B cell (primary cell): ENCODE measurements around the gene BAZ2B. TPM values are rescaled to one million over a fixed set of nuclear protein-coding genes. Genes with fewer than 3 reads are reported as not detected.

Experiments used
- ATAC-seq: fragments of 200-7000 bp; cut with Tn5 transposase; one replicate; pipeline ENCODE4 v1.10.0; 2021; ENCODE audit warnings: low read depth, mild to moderate bottlenecking, moderate number of reproducible peaks, moderate library complexity
- CTCF ChIA-PET: fragments of 350-600 bp; sonication (Branson Sonifier 250); formaldehyde crosslinking; loops from one replicate; lab custom pipeline; 2021; ENCODE audit warnings: antibody characterized with exemption, inconsistent platforms; lab: Charles Lee
- POLR2A ChIA-PET: fragments of 350-600 bp; sonication (Branson Sonifier 250); formaldehyde crosslinking; loops from one replicate; lab custom pipeline; 2021; ENCODE audit warnings: antibody characterized with exemption; lab: Charles Lee
- DNase-seq: peaks from one replicate; pipeline ENCODE4 v3.0.0; 2013
- H2AFZ ChIP-seq: 2 replicates; pipeline ENCODE4 v1.6.1; 2012; ENCODE audit warnings: mild to moderate bottlenecking, low read depth, low read length; ENCODE audit not compliant: insufficient read depth, poor library complexity, severe bottlenecking
- H3K27ac ChIP-seq, 2 donors: 1 replicate in 1 of 2; 2 replicates in 1 of 2; pipeline ENCODE4 v1.5.1; 2012 to 2013; ENCODE audit warnings: low read length in 2 of 2, mild to moderate bottlenecking in 2 of 2, moderate library complexity in 1 of 2
- H3K27me3 ChIP-seq, 4 experiments: fragments of 200-600 bp in 1 of 4; sonication (generic) in 1 of 4; replicated peaks in 1 of 4; 1 replicate in 2 of 4; 2 replicates in 2 of 4; pipeline versions ENCODE4 v1.6.1 to v1.7.0; 2013 to 2016; ENCODE audit warnings: low read length in 3 of 4, mild to moderate bottlenecking in 2 of 4, mixed read lengths in 1 of 4, moderate library complexity in 1 of 4; ENCODE audit not compliant: insufficient read depth in 4 of 4, control insufficient read depth in 3 of 4; ENCODE audit errors: control extremely low read depth in 1 of 4
- H3K36me3 ChIP-seq, 2 experiments: replicated peaks in 1 of 2; 1 replicate in 1 of 2; 2 replicates in 1 of 2; pipeline versions ENCODE4 v1.6.1 to v1.7.1; 2013; ENCODE audit warnings: low read length in 1 of 2; ENCODE audit not compliant: insufficient read depth in 2 of 2, control insufficient read depth in 1 of 2; ENCODE audit errors: control extremely low read depth in 1 of 2, extremely low read depth in 1 of 2
- H3K4me1 ChIP-seq, 2 donors: fragments of 200-600 bp in 1 of 2; sonication (generic) in 1 of 2; 1 replicate in 1 of 2; 2 replicates in 1 of 2; pipeline versions ENCODE4 v1.5.1 to v1.6.1; 2013 to 2017; ENCODE audit warnings: low read length in 2 of 2; ENCODE audit not compliant: control insufficient read depth in 2 of 2, insufficient read depth in 2 of 2
- H3K4me2 ChIP-seq: replicated peaks from 2 replicates; pipeline ENCODE3; 2012; ENCODE audit warnings: mild to moderate bottlenecking, low read depth, low read length; ENCODE audit not compliant: poor library complexity, severe bottlenecking
- H3K4me3 ChIP-seq, 5 experiments: fragments of 200-600 bp in 1 of 5; sonication (generic) in 1 of 5; 1 replicate in 3 of 5; 2 replicates in 2 of 5; pipeline versions ENCODE4 v1.5.1 to v1.7.0; 2011 to 2016; ENCODE audit warnings: low read length in 4 of 5, mild to moderate bottlenecking in 4 of 5, low read depth in 2 of 5, control low read depth in 1 of 5, moderate library complexity in 1 of 5; ENCODE audit not compliant: insufficient read depth in 1 of 5; ENCODE audit errors: control extremely low read depth in 1 of 5, extremely low read depth in 1 of 5
- H3K79me2 ChIP-seq: fragments of 200-600 bp; sonication (generic); one replicate; pipeline ENCODE4 v1.6.0; 2016; ENCODE audit warnings: low read length; ENCODE audit not compliant: control insufficient read depth, insufficient read depth
- H3K9ac ChIP-seq: fragments of 200-600 bp; sonication (generic); 2 replicates; pipeline ENCODE4 v1.6.1; 2017; ENCODE audit warnings: mild to moderate bottlenecking, low read length, moderate library complexity
- H3K9me3 ChIP-seq, 3 donors: one replicate each; pipeline versions ENCODE4 v1.6.1 to v1.7.1; 2013; ENCODE audit warnings: low read length in 2 of 3; ENCODE audit not compliant: control insufficient read depth in 2 of 3, insufficient read depth in 1 of 3; ENCODE audit errors: control extremely low read depth in 1 of 3
- H4K20me1 ChIP-seq: 2 replicates; pipeline ENCODE4 v1.6.0; 2012; ENCODE audit warnings: mild to moderate bottlenecking, low read length; ENCODE audit not compliant: insufficient read depth, control insufficient read depth, poor library complexity, severe bottlenecking
- H3K27ac Mint-ChIP-seq: one replicate; pipeline ENCODE4 v1.8.0; 2021; ENCODE audit warnings: mixed read lengths
- H3K27me3 Mint-ChIP-seq: one replicate; pipeline ENCODE4 v1.8.0; 2021; ENCODE audit warnings: mixed read lengths
- H3K4me1 Mint-ChIP-seq: one replicate; pipeline ENCODE4 v1.8.0; 2021; ENCODE audit warnings: mixed read lengths
- H3K4me3 Mint-ChIP-seq: one replicate; pipeline ENCODE4 v1.8.0; 2021; ENCODE audit warnings: mixed read lengths
- H3K9me3 Mint-ChIP-seq: one replicate; pipeline ENCODE4 v1.8.0; 2022; ENCODE audit warnings: mixed read lengths; ENCODE audit not compliant: insufficient read depth
- CTCF ChIP-seq: fragments of 200-600 bp; IDR thresholded peaks from one replicate; pipeline ENCODE4 v1.8.0; 2022; ENCODE audit warnings: antibody characterized with exemption, mild to moderate bottlenecking
- EZH2 ChIP-seq: IDR thresholded peaks from 2 replicates; pipeline ENCODE4 v1.6.1; 2012; ENCODE audit warnings: borderline replicate concordance, low read depth, mild to moderate bottlenecking, moderate library complexity, low read length; ENCODE audit not compliant: insufficient read depth, poor library complexity, severe bottlenecking
- WGBS: methylation state at CpG from one replicate; pipeline ENCODE4 v1.1.5; 2013; ENCODE audit warnings: missing lambda C conversion rate; ENCODE audit not compliant: insufficient coverage; 5-methylcytosine and 5-hydroxymethylcytosine counted together
- intact Hi-C: fragments of 100-400 bp; cut with micrococcal nuclease; formaldehyde crosslinking; loops from one replicate; pipeline ENCODE4 v1.10.0; 2022
- polyA plus RNA-seq: library from polyadenylated mRNA; depleted of rRNA; stranded (reverse); fragments of >200 nt; gene quantifications from 2 replicates; pipeline ENCODE4 v1.2.3, GENCODE V29; 2012
- total RNA-seq, 2 donors: library from RNA; stranded (reverse); fragments of 120-200 nt in 1 of 2; gene quantifications; 1 replicate in 1 of 2; 2 replicates in 1 of 2; pipeline versions ENCODE4 v1.2.3 to v1.2.4, GENCODE V29; 2013 to 2022

BAZ2B gene
- total and polyA plus RNA-seq, 2 donors (not counting 1 experiment from before 2014, with no cell fraction given), result 8.6 to 42.3 TPM

- peak overlapping the region; percentile 94 for H2AFZ ChIP-seq
- H3K9ac ChIP-seq, result no peak overlapping the region
- Mint-ChIP-seq H3K4me3 (peak overlapping the region; percentile 95), H3K27me3 (peaks cover 8% of the 10 kb centered on the region), H3K4me1 (peaks cover 27% of the 10 kb centered on the region), H3K9me3 (no peaks in the 10 kb centered on the region), H3K27ac (no peak overlapping the region)
- DNase-seq (no peak), ATAC-seq (no peak)
- CTCF ChIA-PET, result interaction anchor here (0.9 to 2.1 kb wide), 2 partner anchors 9 to 652 kb away, joined by 3 to 5 read pairs; no protein-coding TSS in a partner anchor
- intact Hi-C loops, result loop anchor here (2.0 to 10.0 kb wide), 4 partner anchors 229 to 1413 kb away; partner anchors contain the start of genes ACVR1, CCDC148 and PKP4
- peaks cover 0 to 3% (median 0%) of the 10 kb centered on the region in 4 experiments for H3K27me3 ChIP-seq
- H3K9me3 ChIP-seq, result no peaks in the 10 kb centered on the region
- H3K4me1 ChIP-seq, result peaks cover 14 to 20% of the 10 kb centered on the region in 2 donors
- H3K36me3 ChIP-seq, result no peaks in the 10 kb centered on the region
- no peak overlapping the region for H3K4me2 ChIP-seq
- POLR2A ChIA-PET, result interaction anchor here (0.7 kb wide), 1 partner anchor 14 kb away, joined by 3 read pairs; no protein-coding TSS in a partner anchor
- H3K4me3 ChIP-seq, result peak overlapping the region in 1 of 5 experiments; percentile 85
- peaks cover 41% of the 10 kb centered on the region for H3K79me2 ChIP-seq
- TF ChIP-seq CTCF (no peak), EZH2 (no peak)
- no peak overlapping the region for H3K27ac ChIP-seq
- no peaks in the 10 kb centered on the region for H4K20me1 ChIP-seq
Measured at GRCh38 chr2:159287733-159288132, 328.6 kb downstream of the BAZ2B start.

- intact Hi-C loops, result loop anchor here (1.0 to 10.0 kb wide), 6 partner anchors 230 to 1412 kb away; partner anchors contain the start of genes ACVR1, CCDC148, LY75 and MARCHF7
- peak overlapping the region; percentile 94 for H2AFZ ChIP-seq
- no peak for TF ChIP-seq EZH2
- no peak for TF ChIP-seq CTCF
- H3K4me3 ChIP-seq, result peak overlapping the region; percentile 65 to 93 (median 85)
- DNase-seq, result peak; percentile 98
- H3K36me3 ChIP-seq, result no peaks in the 10 kb centered on the region
- H3K4me2 ChIP-seq, result peak overlapping the region; percentile 96
- H3K27me3 ChIP-seq, result no peaks in the 10 kb centered on the region
- Mint-ChIP-seq H3K27me3 (peaks cover 4% of the 10 kb centered on the region), H3K4me3 (peak overlapping the region; percentile 95), H3K4me1 (peaks cover 32% of the 10 kb centered on the region), H3K27ac (peak overlapping the region; percentile 90), H3K9me3 (no peaks in the 10 kb centered on the region)
- CTCF ChIA-PET, result interaction anchor here (0.9 to 2.1 kb wide), 2 partner anchors 8 to 653 kb away, joined by 3 to 5 read pairs; no protein-coding TSS in a partner anchor
- 1% methylated on average over 49 of the region's 50 CpGs for WGBS
- H4K20me1 ChIP-seq, result no peaks in the 10 kb centered on the region
- POLR2A ChIA-PET, result interaction anchor here (0.7 to 1.9 kb wide), 2 partner anchors 15 to 425 kb away, joined by 3 to 5 read pairs; partner anchors contain the start of gene MARCHF7
- H3K9me3 ChIP-seq, result no peaks in the 10 kb centered on the region
- peaks cover 20 to 26% of the 10 kb centered on the region in 2 donors for H3K4me1 ChIP-seq
- peak overlapping the region; percentile 88 for H3K9ac ChIP-seq
- peak overlapping the region; percentile 78 to 87 for H3K27ac ChIP-seq
- ATAC-seq, result peak; percentile 99
- peaks cover 47% of the 10 kb centered on the region for H3K79me2 ChIP-seq
Measured at GRCh38 chr2:159286709-159287441, 329.5 kb downstream of the BAZ2B start.
